GM15510 (cell line): ENCODE data around the gene DISP1.

Experiments
- POLR2A ChIP-seq: IDR thresholded peaks from 3 replicates; pipeline ENCODE4 v1.6.1; 2011; ENCODE audit warnings: borderline replicate concordance; ENCODE audit not compliant: insufficient read length; ENCODE audit errors: extremely low read depth

Gene DISP1

GRCh38 chr1:222824641-222825040 lies 9.8 kb downstream of the DISP1 start:
- TF ChIP-seq POLR2A: no peak

- no peak for TF ChIP-seq POLR2A
Observed at GRCh38 chr1:222828939-222829338, 14.1 kb downstream of the DISP1 start.

DNA sequence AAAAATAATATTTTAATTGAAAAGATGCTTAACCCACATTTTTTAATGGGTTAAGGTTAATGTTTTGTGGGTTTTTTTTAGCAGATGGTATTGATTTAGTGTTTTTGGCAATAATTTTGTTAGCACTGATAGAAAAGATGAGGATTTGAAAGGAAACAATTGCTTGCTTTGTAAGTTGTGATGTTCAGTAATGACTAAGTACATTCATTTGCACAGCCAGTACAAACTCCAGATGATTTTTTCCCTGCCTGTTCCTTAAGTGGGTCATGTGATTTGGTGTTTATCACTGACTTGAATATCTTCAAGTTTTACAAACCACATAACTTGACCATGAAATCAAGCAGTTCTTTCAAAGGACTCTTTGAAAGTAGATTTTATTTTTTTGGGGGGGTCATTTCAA lies 15.0 kb downstream of the DISP1 start:
- TF ChIP-seq POLR2A: no peak

GRCh38 chr1:222833356-222833876 lies 18.6 kb downstream of the DISP1 start:
- TF ChIP-seq POLR2A: no peak

GRCh38 chr1:222843469-222844410 lies 28.9 kb downstream of the DISP1 start:
- no peak for TF ChIP-seq POLR2A

- no peak for TF ChIP-seq POLR2A
Observed at GRCh38 chr1:222844411-222844779, 29.6 kb downstream of the DISP1 start.

DNA sequence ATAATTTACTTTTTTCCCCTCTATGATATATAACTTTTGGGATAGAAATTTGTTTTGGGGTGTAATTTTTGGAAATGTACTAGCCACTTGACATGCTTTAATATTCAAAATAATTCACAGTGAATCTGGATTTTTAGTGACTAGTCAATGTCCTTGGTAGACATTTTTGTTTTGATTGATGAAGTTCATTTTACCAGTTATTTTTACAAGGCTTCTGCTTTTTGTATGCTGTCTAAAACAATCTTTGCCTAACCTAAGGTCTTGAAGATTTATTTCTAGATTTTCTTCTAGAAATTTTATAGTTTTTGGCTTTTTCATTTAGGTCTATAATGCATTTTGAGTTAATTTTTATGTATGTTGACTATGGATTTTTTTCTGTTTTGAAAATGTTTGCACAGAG lies 30.9 kb downstream of the DISP1 start:
- TF ChIP-seq POLR2A: no peak

GRCh38 chr1:222852326-222852725 lies 37.5 kb downstream of the DISP1 start:
- no peak for TF ChIP-seq POLR2A

DNA sequence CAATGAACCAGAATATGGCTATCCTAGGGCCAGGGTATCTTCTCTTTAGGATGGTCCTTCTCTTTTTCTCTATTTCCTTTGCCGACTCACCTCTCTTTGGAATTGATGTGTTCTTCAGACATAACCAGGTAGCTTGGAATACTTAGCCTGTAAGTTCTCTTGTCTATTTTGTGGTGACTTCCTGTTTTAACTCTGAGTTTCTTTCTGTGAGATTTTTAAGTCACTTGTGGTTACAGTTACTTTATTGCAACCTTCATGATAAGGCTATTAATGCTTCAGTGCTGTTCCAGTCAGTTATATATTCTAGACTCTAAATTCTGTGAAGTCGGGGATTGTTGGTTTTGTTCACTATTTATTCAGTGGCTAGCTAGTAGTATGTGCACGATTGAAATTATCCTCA lies 46.2 kb downstream of the DISP1 start:
- no peak for TF ChIP-seq POLR2A
